AG08395 (cell line): ENCODE results near the gene PTEN.
"Not testable (repeated sequence)": the region's sequence is repeated elsewhere in the genome, so short reads cannot be mapped to it uniquely, and the experiment has no call there.

Experiments used
- DNase-seq: peaks from one replicate; pipeline ENCODE4 v3.0.0; 2012; ENCODE audit warnings: mixed read lengths, low spot score

The PTEN gene

DNA sequence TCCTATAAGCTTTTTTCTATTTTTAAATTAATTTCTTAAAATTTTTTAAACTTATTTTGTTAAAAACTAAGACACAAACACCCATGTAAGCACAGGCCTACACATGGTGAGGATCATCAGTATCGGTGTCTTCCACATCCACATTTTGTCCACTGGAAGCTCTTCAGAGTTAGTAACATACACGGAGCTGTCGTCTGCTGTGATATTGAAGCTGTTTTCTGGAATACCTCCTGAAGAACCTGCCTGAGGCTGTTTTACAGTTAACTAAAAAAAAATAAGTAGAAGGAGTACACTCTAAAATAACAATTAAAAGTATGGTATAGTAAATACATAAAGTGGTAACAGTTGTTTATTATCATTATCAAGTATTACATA, 17.8 kb upstream of the PTEN start:
- no peak for DNase-seq

DNA sequence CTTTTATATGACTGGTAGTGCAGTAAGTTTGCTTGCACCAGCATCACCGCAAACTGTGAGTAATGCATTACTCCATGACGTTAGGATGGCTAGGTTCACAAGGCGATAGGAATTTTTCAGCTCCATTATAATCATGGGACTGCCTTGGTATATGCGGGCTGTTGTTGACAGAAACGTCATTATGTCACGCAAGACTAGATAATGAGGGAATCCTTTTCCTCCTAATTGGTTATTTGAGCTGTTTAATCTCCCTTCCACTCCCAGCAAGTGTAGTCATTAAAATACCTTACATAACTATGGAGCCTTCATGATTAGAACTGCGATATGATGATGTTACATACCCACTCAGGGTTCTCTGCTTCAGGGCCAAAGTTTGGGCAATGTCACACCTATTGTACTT, 17.4 kb upstream of the PTEN start:
- DNase-seq: no peak

DNA sequence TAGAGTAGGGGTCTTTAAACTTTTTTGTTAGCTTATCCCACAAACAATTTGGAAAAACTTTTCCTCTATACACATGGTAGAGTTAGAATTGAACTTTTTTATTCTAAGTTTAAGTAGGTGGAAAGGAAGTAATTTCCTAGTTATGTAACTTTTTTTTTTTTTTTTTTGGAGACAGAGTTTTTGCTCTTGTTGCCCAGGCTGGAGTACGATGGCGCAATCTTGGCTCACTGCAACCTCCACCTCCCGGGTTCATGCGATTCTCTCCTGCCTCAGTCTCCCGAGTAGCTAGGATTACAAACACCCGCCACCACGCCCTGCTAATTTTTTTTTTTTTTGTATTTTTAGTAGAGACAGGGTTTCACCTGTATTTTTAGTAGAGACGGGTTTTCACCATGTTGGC, 16.7 kb upstream of the PTEN start:
- not testable (repeated sequence) for DNase-seq

DNA sequence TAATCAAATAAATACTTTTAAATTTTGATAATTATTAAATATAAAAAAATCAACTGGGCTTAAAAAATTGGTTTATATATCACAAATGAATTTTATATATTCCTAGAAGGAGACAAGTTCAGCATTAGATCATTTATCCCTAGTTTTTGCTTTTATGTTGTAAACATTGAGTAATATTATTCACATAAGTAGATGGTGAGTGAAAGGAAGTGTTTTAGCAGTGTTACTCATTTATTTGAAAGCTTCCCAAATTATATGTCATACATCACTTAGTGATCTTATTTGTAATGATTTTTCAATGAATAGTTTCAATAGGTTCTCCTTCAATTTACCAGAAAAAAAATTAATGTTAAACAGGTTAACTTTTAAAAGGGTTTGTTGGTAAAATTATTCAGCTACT, 15.9 kb upstream of the PTEN start:
- no peak for DNase-seq

DNA sequence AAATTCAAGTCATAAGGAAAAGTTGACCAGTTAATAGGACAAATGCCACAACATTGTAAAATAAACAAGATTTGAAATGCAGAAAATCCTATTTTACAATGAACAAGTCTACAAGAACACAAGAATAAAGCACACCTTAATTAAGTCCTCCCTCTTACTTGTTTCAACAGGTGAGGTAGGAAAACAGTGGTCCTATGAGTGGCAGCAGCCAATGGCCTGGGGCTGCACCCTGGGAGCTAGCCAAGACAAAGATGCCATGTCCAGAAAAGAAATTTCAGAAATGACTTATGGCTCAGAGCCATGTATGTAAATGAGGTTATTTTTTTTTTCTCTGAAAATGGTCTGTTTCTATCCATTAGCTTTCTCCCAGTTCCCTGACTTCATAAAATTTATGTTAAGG, 14.4 kb upstream of the PTEN start:
- no peak for DNase-seq

DNA sequence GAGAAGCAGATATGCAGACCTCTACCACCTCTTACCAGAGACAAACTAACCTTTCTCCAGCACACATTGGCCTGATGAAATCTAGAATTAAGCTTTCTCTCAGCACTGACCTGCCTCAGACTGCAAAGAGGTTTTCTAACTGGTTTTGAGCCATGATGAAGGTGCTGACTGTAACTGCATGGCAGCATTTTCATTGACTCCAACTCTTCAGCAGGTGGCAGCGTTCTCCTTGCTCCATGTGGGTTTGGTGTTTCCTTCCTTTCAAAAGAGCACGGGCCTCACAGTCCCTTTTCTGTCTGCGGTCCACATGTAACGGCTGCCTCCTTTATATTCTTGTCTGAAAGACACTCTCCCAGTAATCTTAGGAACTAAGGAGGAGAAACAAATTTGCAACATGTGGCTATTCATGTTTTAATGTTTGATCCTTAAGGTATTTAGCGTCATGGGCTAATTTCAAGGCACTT, 12.7 kb upstream of the PTEN start:
- DNase-seq: peak; percentile 73

DNA sequence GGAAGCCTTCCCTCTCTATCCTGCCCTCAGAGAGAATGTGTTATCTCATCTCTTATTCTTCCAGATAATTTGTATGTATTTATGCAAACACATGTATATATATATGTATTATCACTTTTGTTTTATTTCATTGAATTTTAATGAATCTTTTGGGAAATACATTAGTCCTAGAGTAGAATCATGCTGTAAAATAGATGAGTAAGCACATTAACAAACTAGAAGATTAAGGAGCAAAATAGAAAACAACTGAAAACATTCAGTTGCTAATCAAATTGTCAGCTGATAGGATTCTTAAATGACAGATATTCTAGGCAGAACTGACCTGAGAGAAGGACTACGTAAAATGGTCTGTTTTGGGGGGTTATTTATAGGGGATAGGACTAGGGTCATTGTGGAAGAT, 11.3 kb upstream of the PTEN start:
- no peak for DNase-seq

DNA sequence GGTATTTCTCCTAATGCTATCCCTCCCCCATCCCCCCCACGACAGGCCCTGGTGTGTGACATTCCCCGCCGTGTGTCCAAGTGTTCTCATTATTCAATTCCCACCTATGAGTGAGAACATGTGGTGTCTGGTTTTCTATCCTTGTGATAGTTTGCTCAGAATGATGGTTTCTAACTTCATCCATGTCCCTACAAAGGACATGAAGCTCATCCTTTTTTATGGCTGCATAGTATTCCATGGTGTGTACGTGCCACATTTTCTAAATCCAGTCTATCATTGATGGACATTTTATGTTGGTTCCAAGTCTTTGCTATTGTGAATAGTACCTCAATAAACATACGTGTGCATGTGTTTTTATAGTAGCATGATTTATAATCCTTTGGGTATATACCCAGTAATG, 8.2 kb upstream of the PTEN start:
- DNase-seq: not testable (repeated sequence)

DNA sequence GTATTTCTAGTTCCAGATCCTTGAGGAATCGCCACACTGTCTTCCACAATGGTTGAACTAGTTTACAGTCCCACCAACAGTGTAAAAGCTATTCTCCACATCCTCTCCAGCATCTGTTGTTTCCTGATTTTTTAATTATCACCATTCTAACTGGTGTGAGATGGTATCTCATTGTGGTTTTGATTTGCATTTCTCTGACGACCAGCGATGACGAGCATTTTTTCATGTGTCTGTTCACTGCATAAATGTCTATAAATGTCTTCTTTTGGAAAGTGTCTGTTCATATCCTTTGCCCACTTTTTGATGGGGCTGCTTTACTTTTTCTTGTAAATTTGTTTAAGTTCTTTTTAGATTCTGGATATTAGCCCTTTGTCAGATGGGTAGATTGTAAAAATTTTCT, 7.8 kb upstream of the PTEN start:
- DNase-seq: not testable (repeated sequence)

DNA sequence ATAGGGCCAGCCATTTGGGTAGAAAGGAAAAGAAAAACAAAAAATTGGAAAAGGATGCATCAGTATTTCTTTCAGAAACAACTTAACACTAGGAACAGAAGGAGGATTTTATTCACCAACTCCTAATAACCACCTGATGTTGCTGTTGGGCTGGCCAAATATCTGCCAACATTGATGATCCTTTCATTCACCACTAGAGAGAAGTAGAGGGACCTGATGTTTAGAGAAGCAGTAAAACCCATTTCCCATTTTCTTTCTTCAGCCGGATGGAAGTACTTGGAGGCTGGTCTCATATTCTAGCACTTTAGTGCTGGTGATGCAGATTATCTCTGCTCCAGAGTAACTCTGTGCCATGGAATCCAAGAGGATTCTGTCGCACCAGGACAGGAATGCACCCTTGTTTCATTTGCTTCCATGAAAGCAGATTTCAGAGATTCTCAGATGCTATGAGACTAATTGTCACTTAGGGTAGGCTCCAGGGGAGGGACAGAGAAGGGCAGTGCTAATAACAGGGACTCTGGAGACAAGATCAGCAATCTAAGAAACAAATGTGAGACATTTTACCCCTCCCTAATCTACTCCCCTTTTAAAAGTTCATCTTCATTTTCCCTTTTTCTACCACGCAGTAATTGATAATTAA, 3.1 kb upstream of the PTEN start:
- peak; percentile 54 for DNase-seq

DNA sequence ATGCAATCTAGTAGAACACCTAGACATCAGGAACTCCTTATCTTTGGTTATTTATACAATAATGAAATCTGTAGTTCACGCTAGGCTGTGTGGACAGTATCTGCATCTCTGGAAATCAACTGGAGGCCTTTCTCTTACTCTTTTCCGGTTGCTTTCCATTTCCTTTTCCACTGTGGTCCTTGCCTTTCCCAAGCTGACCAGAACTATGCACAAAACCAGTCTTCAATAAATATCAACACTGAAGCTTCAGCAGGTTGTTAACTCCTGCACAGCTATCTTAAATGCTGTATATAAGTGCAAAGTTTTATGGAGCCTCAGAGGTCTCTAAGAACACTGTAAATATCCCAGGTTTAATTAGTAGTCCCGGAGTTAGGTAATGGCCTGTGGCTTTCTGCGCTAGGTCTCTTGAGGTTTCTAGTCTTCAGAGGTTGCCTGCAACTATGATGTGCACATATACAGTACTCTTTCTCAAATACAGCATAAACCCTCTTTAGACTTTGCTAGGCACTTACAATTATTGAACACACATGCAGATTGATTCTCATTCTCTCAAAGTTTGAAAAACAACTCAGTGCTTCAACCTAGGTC, 2.5 kb upstream of the PTEN start:
- no peak for DNase-seq

DNA sequence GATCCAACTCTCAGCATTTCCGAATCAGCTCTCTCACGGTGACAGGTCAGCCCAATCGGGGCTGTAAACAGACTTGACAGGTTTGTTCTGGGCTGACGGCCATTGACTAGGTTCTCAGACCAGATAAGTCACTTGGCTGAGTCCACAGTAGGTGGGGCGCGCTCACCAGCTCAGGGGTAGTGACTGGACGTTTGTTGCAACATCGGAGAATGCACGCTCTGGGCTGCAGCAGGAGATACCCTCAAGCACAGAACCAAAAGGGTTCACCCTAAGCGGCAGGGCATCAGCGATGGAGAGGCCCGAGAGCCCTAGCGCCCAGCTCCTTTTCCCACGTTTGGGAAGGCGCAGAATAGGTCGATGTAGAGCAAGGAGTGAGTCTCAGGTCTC, 1.9 kb upstream of the PTEN start:
- DNase-seq: peak; percentile 52

DNA sequence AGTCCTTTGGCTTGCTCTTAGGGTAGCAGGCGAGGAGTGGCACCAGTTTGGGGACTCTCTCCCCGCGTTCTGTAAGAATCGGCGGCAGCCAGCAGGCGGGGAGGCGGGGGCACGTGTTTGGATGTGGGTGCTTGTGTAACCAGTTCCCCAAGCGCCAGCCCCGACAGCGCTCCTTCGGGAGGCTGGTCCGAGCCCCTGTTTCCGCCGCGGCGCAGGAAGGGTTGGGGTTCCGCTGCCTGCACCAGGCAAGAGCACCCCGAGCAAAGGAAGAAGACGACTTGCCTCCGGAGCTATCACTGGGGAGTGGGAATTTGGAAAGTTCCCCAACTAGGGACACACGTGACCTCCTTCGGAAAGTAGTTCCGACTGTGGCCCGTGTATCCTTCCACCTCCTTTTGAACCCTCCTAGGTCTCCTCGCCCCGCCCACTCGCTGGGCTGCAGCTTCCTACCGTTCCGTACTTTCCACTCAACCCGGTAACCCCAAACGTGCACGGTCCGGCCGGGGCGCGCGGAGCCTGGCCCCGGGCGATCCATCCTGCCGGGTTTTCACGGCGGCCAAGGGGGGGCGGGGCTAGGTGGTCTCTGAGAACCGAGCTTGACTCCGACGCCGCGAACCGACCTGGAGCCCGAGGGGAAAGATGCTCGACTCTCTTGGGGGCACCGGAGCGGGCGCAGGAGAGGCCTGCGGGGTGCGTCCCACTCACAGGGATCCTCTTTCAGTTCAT, 1.3 kb upstream of the PTEN start:
- peak; percentile 92 for DNase-seq

DNA sequence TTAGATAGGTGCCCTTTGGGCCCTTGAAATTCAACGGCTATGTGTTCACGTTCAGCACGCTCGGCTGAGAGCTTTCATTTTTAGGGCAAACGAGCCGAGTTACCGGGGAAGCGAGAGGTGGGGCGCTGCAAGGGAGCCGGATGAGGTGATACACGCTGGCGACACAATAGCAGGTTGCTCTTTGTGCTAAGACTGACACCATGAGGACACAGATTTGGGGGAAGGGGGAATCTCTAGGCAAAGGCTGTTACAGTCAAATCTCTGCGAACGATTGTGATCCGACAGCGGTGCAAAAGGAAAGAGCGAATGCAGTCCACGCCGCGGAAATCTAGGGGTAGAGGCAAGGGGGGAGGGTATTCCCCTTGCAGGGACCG, 759 bp upstream of the PTEN start:
- DNase-seq: no peak

DNA sequence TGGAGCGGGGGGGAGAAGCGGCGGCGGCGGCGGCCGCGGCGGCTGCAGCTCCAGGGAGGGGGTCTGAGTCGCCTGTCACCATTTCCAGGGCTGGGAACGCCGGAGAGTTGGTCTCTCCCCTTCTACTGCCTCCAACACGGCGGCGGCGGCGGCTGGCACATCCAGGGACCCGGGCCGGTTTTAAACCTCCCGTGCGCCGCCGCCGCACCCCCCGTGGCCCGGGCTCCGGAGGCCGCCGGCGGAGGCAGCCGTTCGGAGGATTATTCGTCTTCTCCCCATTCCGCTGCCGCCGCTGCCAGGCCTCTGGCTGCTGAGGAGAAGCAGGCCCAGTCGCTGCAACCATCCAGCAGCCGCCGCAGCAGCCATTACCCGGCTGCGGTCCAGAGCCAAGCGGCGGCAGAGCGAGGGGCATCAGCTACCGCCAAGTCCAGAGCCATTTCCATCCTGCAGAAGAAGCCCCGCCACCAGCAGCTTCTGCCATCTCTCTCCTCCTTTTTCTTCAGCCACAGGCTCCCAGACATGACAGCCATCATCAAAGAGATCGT, 598 bp downstream of the PTEN start:
- DNase-seq: not testable (repeated sequence)

DNA sequence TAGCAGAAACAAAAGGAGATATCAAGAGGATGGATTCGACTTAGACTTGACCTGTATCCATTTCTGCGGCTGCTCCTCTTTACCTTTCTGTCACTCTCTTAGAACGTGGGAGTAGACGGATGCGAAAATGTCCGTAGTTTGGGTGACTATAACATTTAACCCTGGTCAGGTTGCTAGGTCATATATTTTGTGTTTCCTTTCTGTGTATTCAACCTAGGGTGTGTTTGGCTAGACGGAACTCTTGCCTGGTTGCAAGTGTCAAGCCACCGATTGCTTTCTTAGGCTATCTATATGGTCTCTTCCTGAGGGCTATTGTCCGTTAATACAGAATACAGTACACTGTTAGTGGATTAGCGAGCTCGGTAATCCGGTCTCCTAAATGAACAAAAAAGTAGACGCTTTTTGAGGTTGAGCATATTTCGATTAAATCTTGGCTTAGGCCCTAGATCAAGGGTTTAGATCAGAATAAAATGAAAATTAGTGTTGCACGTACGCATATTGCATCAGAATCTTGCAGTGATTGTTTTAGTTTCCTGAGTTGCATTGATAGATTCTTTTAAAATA, 1.2 kb downstream of the PTEN start:
- no peak for DNase-seq

DNA sequence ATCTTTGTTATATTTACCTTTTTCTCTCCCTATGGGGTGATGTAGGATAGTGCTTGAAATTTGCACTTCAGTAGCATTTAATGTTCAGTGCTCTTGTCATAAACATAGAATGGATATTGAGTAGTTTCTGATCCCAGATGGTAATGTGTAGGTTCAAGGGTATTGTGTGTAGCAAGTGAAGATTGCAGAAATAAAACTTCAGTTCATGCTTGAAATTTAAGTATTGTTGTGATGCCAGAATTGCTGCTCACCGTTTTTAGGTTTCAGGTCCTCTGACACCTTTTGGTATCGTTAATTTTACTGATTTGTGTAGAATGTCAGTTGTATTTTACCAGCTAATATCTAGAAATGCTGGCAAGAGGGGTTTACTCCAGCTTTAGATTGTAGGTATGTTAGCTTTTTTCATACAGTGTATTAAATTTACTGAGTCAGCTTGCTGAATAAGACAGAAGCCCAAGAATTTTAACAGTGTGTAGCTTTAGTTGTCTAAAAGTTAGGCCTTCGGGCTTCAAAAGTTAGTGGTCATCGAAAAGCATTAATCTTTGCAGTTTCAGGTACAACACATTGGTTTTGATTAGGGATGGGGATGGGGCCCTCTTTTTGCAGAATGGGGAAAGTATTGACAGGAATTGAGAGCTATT, 1.9 kb downstream of the PTEN start:
- no peak for DNase-seq

DNA sequence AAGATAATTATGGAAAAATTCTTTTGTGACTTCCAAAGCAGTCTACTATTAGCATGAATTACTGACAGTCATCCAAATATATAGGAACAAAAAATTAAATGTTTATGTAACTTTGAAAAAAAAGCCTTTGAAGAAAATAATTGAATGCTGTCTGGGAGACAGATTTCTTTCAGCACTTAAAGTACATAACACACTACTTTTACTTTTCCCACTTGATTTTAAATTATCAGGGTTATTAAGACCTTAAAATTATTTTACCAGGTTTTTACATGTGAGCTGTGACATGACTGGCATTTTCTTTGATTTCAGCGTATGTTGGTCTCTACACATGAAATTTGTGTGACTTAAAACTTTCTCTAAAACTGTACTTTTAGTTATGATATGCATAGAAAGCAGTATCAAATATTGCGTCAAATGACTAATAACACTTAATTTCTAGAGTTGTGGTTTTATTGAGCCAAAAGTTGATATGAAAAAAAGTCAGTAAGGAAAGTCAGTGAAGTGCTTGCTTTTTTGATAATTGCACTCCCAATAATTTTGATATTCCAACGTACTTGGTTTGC, 3.1 kb downstream of the PTEN start:
- DNase-seq: no peak

DNA sequence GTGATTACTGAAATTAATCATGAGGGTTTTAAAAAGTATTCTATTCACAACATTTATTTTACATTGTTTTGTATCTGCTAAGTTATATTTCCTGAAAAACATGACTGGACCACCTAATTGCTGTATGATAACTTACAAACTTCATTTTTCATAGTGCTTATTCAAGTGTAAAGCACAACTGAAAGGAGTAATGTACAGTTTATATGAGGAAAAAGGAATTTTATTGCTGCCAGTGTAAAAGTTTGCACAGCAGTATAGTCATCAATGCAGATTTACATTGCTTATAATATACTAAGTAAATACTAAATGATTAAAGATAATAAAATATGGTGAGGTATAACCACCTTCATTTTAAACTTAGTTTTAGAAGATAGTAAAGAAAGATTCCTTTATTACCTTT, 4.0 kb downstream of the PTEN start:
- no peak for DNase-seq

DNA sequence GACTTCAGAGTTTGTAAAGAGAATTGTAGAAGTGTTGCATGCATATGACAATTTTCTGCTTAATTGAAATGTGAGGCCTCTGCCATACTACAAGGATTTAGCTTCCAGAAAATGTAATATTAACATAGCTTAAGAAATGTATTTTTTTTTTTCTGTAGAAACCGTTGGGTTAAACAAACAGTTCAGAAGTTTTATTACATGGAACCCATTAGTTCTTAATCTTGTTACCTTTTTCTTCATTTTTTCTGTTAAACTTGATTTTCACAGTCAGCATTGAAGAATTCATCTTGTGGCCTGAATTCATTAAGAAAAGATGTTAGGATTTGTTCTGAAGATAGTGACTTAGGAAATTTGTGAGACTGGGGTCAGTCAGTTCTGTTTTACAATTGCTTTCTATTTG, 4.9 kb downstream of the PTEN start:
- DNase-seq: no peak

DNA sequence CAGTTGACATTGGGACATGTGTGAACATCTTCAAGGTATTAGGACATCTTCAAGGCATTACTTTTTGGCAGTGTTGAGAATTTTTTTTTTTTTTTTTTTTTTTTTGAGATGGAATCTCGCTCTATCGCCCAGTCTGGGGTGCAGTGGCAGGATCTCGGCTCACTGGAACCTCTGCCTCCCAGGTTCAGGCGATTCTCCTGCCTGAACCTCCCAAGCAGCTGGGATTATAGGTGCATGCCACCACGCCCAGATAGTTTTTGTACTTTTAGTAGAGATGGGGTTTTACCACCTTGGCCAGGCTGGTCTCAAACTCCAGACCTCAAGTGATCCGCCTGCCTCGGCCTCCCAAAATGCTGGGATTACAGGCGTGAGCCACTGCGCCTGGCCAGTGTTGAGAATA, 5.7 kb downstream of the PTEN start:
- not testable (repeated sequence) for DNase-seq
